Dermis lymphatic vessel endothelial cell (primary cell): ENCODE data around the gene TET1. TPM values are rescaled to one million over a fixed set of nuclear protein-coding genes. Genes with fewer than 3 reads are reported as not detected.

Experiments
- total RNA-seq: library from RNA; depleted of rRNA; stranded (reverse); fragments of >200 nt; gene quantifications from 2 replicates; pipeline ENCODE4 v1.2.1, GENCODE V29; 2014

The TET1 gene
- total RNA-seq = 0.76 and 1.1 TPM in 2 replicates

GRCh38 chr10:68560186-68560942 lies at the start of gene TET1:
Gene TET1, plus strand, starts transcription at chr10:68560337. Its CDS starts 12,002 bp downstream, at chr10:68572339.

GRCh38 chr10:68720793-68721672 lies 160.9 kb downstream of the TET1 start, which contains the start of gene CCAR1:
Gene CCAR1, plus strand, starts transcription at chr10:68721239. Its CDS starts 1,266 bp downstream, at chr10:68722505.

Other genes starting within 250 kb of the TET1 start
- 15.8 and 24.4 TPM in 2 replicates for gene HNRNPH3, start 228.3 kb upstream of the TET1 start, total RNA-seq
- 4.2 and 5.2 TPM in 2 replicates for gene PBLD, start 227.4 kb upstream of the TET1 start, total RNA-seq
- 23.0 and 26.0 TPM in 2 replicates for gene RUFY2, start 153.1 kb upstream of the TET1 start, total RNA-seq
- gene DNA2, start 88.4 kb upstream of the TET1 start, total RNA-seq = 3.6 and 5.4 TPM in 2 replicates
- 9.5 and 9.9 TPM in 2 replicates for gene SLC25A16, start 32.8 kb upstream of the TET1 start, total RNA-seq
- 20.4 and 25.4 TPM in 2 replicates for gene CCAR1, start 160.9 kb downstream of the TET1 start, total RNA-seq